Bronchial epithelial cell (primary cell): ENCODE measurements around the gene SH3BGRL2. TPM values are rescaled to one million over a fixed set of nuclear protein-coding genes. Genes with fewer than 3 reads are reported as not detected.

Source experiments
- DNase-seq: peaks from one replicate; pipeline ENCODE4 v3.0.0-alpha.2; 2010; ENCODE audit warnings: low read depth
- FAIRE-seq: peaks from 2 replicates; lab custom pipeline; 2011; peaks lifted over from hg19 to GRCh38; lab: Jason Lieb, UNC
- H3K27me3 ChIP-seq: 2 replicates; pipeline ENCODE4 v1.5.1; 2011; ENCODE audit warnings: low read length; ENCODE audit not compliant: control insufficient read depth, insufficient read depth
- H3K36me3 ChIP-seq: 2 replicates; pipeline ENCODE4 v1.5.1; 2011; ENCODE audit warnings: low read length; ENCODE audit not compliant: control insufficient read depth, insufficient read depth
- H3K4me3 ChIP-seq: 2 replicates; pipeline ENCODE4 v1.5.1; 2011; ENCODE audit warnings: mild to moderate bottlenecking, low read depth, low read length, control low read depth
- total RNA-seq: library from RNA; depleted of rRNA; stranded (reverse); fragments of >200 nt; gene quantifications from 2 replicates; pipeline ENCODE4 v1.2.1, GENCODE V29; 2014
- TF ChIP-seq, protein P1 (sequence below): IDR thresholded peaks from 2 replicates; pipeline ENCODE4 v1.5.1; 2011; ENCODE audit warnings: mild to moderate bottlenecking, moderate library complexity, low read length, control low read depth, inconsistent platforms; ENCODE audit not compliant: insufficient read depth, severe bottlenecking

The SH3BGRL2 gene
- total RNA-seq, 1 donor from 2014 or later: 15.0 TPM

DNA sequence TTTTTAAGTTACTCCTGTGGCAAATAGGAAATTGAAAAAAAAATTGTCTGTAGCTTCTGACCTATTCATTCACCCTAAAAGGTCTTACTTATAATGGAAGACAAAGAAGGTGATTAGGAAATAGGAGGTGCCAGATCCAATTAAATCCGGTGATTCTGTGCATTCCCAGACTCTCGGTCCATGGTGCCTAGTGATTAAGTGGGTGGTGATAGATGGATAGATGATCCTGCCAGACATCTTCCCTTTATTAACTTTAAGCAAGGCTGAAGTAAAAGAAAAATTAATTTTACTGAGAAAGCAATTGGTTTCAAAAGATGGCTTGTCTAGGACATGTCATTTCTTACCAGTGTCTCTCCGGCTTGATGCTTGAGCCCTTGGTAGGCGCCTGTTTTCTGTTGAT lies 80.0 kb downstream of the SH3BGRL2 start:
- no peaks in the 10 kb centered on the region for H3K27me3 ChIP-seq
- no peak overlapping the region for H3K4me3 ChIP-seq
- FAIRE-seq (no peak), DNase-seq (no peak)
- H3K36me3 ChIP-seq: no peaks in the 10 kb centered on the region
- TF ChIP-seq, protein P1, sequence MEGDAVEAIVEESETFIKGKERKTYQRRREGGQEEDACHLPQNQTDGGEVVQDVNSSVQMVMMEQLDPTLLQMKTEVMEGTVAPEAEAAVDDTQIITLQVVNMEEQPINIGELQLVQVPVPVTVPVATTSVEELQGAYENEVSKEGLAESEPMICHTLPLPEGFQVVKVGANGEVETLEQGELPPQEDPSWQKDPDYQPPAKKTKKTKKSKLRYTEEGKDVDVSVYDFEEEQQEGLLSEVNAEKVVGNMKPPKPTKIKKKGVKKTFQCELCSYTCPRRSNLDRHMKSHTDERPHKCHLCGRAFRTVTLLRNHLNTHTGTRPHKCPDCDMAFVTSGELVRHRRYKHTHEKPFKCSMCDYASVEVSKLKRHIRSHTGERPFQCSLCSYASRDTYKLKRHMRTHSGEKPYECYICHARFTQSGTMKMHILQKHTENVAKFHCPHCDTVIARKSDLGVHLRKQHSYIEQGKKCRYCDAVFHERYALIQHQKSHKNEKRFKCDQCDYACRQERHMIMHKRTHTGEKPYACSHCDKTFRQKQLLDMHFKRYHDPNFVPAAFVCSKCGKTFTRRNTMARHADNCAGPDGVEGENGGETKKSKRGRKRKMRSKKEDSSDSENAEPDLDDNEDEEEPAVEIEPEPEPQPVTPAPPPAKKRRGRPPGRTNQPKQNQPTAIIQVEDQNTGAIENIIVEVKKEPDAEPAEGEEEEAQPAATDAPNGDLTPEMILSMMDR: no peak

DNA sequence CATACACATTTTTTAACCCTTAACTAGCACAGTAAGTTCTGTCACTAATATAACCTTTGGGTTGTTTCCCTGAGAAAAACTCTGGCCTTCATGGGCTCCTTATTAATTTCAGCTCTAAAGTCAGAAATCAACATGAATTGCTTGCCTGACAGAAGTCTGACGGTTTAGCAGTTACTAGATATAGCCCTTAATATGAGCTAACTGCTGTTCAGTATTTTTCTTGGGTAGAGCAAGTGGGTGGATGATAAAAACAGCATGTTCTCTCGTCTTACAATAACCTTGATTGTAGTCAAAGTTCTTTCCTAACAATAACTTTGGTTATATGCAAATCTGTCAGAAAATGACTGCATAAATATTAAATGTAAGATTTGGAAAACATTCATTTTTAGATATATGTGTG lies 81.0 kb downstream of the SH3BGRL2 start:
- FAIRE-seq: no peak
- Histone ChIP-seq H3K4me3 (no peak overlapping the region), H3K36me3 (no peaks in the 10 kb centered on the region), H3K27me3 (no peaks in the 10 kb centered on the region)
- no peak for DNase-seq
- TF ChIP-seq, protein P1: no peak

DNA sequence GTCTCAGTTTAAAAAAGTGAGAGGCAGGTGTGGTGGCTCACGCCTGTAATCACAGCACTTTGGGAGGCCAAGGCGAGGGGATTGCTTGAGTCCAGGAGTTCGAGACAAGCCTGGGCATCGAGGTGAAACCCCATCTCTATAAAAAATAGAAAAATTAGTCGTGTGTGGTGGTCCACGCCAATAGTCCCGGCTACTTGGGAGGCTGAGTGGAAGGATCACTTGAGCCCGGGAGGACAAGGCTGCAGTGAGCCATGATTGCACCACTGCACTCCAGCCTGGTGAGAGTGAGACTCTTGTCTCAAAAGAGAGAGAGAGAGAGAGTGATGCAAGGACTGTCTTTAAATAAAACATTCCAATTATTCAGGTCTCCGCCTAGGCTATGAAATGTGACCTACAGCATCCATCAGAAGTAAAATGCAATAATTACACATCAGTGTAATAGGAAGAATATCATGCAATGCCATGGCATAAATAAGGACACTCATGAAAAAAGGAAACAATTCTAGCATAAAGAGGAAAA lies 81.5 kb downstream of the SH3BGRL2 start:
- Histone ChIP-seq H3K36me3 (no peaks in the 10 kb centered on the region), H3K4me3 (no peak overlapping the region), H3K27me3 (no peaks in the 10 kb centered on the region)
- DNase-seq: no peak
- TF ChIP-seq, protein P1: no peak
- FAIRE-seq: no peak

DNA sequence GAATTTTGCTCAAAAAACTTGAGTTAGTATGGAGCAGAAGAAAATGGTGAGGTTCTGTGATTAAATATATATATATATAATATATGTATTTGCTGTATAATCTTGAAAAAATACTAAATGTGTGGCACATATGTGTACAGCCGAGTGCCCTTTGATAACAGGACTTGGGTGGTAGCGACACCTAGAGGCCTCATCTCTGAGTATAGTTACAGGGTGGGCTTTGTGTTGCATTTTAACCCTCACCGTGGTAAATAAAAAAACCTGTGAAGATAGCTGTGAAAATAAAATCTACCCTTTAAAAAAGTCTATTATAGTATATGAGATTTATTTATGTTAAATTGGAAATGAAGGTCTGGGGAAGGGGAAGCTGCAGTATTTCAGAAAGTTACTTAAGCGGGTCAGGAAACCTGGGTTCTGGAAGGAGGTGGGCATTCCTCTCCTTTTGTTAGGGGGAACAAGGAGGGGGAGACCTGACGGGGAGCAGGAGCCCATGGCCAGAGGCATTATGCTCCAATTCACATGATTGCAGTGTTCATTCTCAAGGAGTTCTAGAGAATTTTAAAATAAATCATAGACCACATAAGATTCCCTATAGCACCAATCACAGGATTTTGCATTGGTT lies 82.7 kb downstream of the SH3BGRL2 start:
- DNase-seq: peak; percentile 31
- no peaks in the 10 kb centered on the region for H3K27me3 ChIP-seq
- H3K36me3 ChIP-seq: no peaks in the 10 kb centered on the region
- no peak overlapping the region for H3K4me3 ChIP-seq
- TF ChIP-seq, protein P1: peak; percentile 61
- no peak for FAIRE-seq

DNA sequence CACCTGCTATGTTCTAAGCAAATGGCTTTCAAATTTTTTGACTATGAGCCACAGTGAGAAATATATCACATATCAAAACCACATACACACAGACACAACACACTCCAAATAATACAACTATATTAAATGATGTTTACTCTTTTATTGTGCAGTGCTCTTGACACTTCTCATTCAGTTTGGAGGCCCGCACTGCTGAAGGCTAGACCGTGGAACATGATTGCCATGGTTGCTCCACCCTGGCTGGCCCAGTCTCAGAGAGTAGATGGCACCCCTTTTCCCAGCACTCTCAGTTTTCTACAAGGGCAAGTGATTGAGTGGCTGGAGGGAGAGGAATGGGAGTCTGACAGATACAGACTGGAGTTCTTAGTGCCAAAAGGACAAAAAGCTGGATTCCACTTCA lies 86.9 kb downstream of the SH3BGRL2 start:
- no peak for DNase-seq
- no peak overlapping the region for H3K4me3 ChIP-seq
- FAIRE-seq: no peak
- no peaks in the 10 kb centered on the region for H3K36me3 ChIP-seq
- TF ChIP-seq, protein P1: no peak
- no peaks in the 10 kb centered on the region for H3K27me3 ChIP-seq
